HepG2 (cell line): ENCODE measurements around the gene GNAS-AS1. TPM values are rescaled to one million over a fixed set of nuclear protein-coding genes. Genes with fewer than 3 reads are reported as not detected.

Experiments
- CENPT ChIP-seq: sonication (generic); formaldehyde crosslinking; IDR thresholded peaks from 2 replicates; pipeline ENCODE4 v1.8.0; 2022; ENCODE audit warnings: low read depth, mild to moderate bottlenecking, moderate library complexity, missing genetic modification reagents
- CTCF ChIP-seq: sonication (generic); formaldehyde crosslinking; IDR thresholded peaks from 2 replicates; pipeline ENCODE4 v1.5.0; 2020; ENCODE audit warnings: mild to moderate bottlenecking, missing genetic modification reagents, moderate library complexity
- FOSL2 ChIP-seq: sonication (generic); formaldehyde crosslinking; IDR thresholded peaks from 2 replicates; pipeline ENCODE4 v1.4.0; 2020; ENCODE audit warnings: missing genetic modification reagents
- HIVEP1 ChIP-seq: sonication (generic); formaldehyde crosslinking; IDR thresholded peaks from 2 replicates; pipeline ENCODE4 v1.4.0; 2020; ENCODE audit warnings: mild to moderate bottlenecking, missing genetic modification reagents
- HNRNPL ChIP-seq: fragments of 200-400 bp; formaldehyde crosslinking; IDR thresholded peaks from 2 replicates; pipeline ENCODE4 v1.6.1; 2017; ENCODE audit warnings: mild to moderate bottlenecking, low read depth, low read length
- JUNB ChIP-seq: sonication (generic); formaldehyde crosslinking; IDR thresholded peaks from 2 replicates; pipeline ENCODE4 v1.8.0; 2022; ENCODE audit warnings: missing genetic modification reagents, mild to moderate bottlenecking, borderline replicate concordance
- NFE2L1 ChIP-seq: sonication (generic); formaldehyde crosslinking; IDR thresholded peaks from 2 replicates; pipeline ENCODE4 v1.4.0; 2020; ENCODE audit warnings: missing genetic modification reagents, mild to moderate bottlenecking, borderline replicate concordance
- ZNF317 ChIP-seq: sonication (generic); formaldehyde crosslinking; IDR thresholded peaks from 2 replicates; pipeline ENCODE4 v1.5.0; 2020; ENCODE audit warnings: mild to moderate bottlenecking, missing genetic modification reagents
- ZNF362 ChIP-seq: sonication (generic); formaldehyde crosslinking; IDR thresholded peaks from 2 replicates; pipeline ENCODE4 v1.4.0; 2020; ENCODE audit warnings: missing genetic modification reagents, mild to moderate bottlenecking, borderline replicate concordance
- ZNF687 ChIP-seq: sonication (generic); formaldehyde crosslinking; IDR thresholded peaks from 2 replicates; pipeline ENCODE4 v1.5.1; 2020; ENCODE audit warnings: mild to moderate bottlenecking, missing genetic modification reagents, moderate library complexity
- ZNF746 ChIP-seq: sonication (generic); formaldehyde crosslinking; IDR thresholded peaks from 2 replicates; pipeline ENCODE4 v1.8.0; 2022; ENCODE audit warnings: mild to moderate bottlenecking, missing genetic modification reagents
- ZNF747 ChIP-seq: sonication (generic); formaldehyde crosslinking; IDR thresholded peaks from 2 replicates; pipeline ENCODE4 v1.8.1; 2023; ENCODE audit warnings: missing genetic modification reagents, mild to moderate bottlenecking, borderline replicate concordance
- polyA plus RNA-seq, 8 experiments: library from polyadenylated mRNA; depleted of rRNA in 3 of 8; stranded (reverse) in 7 of 8; unstranded in 1 of 8; fragments of >200 nt; fragmentation: Illumina TruSeq in 4 of 8; extraction: Trizol in 4 of 8; gene quantifications; 2 replicates each; pipeline versions ENCODE4 v1.2.1 to v1.2.3, GENCODE V29; 2011 to 2016; ENCODE audit warnings: low read depth in 4 of 8, missing spikeins in 1 of 8, mixed read lengths in 1 of 8; ENCODE audit not compliant: insufficient read depth in 1 of 8
- total RNA-seq, 5 experiments: library from RNA; depleted of rRNA; stranded (reverse); fragments of >200 nt; fragmentation: Illumina TruSeq; extraction: Trizol; gene quantifications; 2 replicates each; pipeline ENCODE4 v1.2.3, GENCODE V29; 2016; ENCODE audit warnings: low read depth in 1 of 5
- TF ChIP-seq, protein P1 (sequence below): IDR thresholded peaks from 2 replicates; pipeline ENCODE4 v1.4.0; 2020; ENCODE audit warnings: mild to moderate bottlenecking, missing genetic modification reagents
- TF ChIP-seq, protein P2 (sequence below): sonication (generic); formaldehyde crosslinking; IDR thresholded peaks from 2 replicates; pipeline ENCODE4 v1.4.0; 2020; ENCODE audit warnings: missing genetic modification reagents

GNAS-AS1 gene
- total and polyA plus RNA-seq, 2 of the 13 experiments (the other 11 are each of a cell fraction or from before 2014, with no cell fraction given) = not detected

GRCh38 chr20:58892141-58892931, 41.6 kb upstream of the GNAS-AS1 start (continued):
- TF ChIP-seq, protein P1, sequence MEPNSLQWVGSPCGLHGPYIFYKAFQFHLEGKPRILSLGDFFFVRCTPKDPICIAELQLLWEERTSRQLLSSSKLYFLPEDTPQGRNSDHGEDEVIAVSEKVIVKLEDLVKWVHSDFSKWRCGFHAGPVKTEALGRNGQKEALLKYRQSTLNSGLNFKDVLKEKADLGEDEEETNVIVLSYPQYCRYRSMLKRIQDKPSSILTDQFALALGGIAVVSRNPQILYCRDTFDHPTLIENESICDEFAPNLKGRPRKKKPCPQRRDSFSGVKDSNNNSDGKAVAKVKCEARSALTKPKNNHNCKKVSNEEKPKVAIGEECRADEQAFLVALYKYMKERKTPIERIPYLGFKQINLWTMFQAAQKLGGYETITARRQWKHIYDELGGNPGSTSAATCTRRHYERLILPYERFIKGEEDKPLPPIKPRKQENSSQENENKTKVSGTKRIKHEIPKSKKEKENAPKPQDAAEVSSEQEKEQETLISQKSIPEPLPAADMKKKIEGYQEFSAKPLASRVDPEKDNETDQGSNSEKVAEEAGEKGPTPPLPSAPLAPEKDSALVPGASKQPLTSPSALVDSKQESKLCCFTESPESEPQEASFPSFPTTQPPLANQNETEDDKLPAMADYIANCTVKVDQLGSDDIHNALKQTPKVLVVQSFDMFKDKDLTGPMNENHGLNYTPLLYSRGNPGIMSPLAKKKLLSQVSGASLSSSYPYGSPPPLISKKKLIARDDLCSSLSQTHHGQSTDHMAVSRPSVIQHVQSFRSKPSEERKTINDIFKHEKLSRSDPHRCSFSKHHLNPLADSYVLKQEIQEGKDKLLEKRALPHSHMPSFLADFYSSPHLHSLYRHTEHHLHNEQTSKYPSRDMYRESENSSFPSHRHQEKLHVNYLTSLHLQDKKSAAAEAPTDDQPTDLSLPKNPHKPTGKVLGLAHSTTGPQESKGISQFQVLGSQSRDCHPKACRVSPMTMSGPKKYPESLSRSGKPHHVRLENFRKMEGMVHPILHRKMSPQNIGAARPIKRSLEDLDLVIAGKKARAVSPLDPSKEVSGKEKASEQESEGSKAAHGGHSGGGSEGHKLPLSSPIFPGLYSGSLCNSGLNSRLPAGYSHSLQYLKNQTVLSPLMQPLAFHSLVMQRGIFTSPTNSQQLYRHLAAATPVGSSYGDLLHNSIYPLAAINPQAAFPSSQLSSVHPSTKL = peak; percentile 41; the same call in 1 of the 2 replicates
- TF ChIP-seq HNRNPL (0 out of 2 replicates have a peak, but pooled peaks have one; percentile 23), FOSL2 (CRISPR knock-in tag) (peak; percentile 36; the same call in 1 of the 2 replicates), ZNF317 (peak; percentile 51; the same call in 1 of the 2 replicates), CENPT (0 out of 2 replicates have a peak, but pooled peaks have one; percentile 26), ZNF687 (CRISPR knock-in tag) (peak; percentile 55), ZNF747 (no peak; the same call in 1 of the 2 replicates), CTCF (CRISPR knock-in tag) (peak; percentile 59), HIVEP1 (CRISPR knock-in tag) (peak; percentile 63; the same call in 1 of the 2 replicates), NFE2L1 (CRISPR knock-in tag) (no peak), ZNF362 (0 out of 2 replicates have a peak, but pooled peaks have one; percentile 11), JUNB (0 out of 2 replicates have a peak, but pooled peaks have one; percentile 22), ZNF746 (peak; percentile 77)
- TF ChIP-seq, protein P2, sequence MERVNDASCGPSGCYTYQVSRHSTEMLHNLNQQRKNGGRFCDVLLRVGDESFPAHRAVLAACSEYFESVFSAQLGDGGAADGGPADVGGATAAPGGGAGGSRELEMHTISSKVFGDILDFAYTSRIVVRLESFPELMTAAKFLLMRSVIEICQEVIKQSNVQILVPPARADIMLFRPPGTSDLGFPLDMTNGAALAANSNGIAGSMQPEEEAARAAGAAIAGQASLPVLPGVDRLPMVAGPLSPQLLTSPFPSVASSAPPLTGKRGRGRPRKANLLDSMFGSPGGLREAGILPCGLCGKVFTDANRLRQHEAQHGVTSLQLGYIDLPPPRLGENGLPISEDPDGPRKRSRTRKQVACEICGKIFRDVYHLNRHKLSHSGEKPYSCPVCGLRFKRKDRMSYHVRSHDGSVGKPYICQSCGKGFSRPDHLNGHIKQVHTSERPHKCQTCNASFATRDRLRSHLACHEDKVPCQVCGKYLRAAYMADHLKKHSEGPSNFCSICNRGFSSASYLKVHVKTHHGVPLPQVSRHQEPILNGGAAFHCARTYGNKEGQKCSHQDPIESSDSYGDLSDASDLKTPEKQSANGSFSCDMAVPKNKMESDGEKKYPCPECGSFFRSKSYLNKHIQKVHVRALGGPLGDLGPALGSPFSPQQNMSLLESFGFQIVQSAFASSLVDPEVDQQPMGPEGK (CRISPR knock-in tag) = peak; percentile 96
